HEK293T (cell line): Measurements from ENCODE around the gene SPINK4.

ENCODE experiments used
- ARNT ChIP-seq: fragments of 450-650 bp; IDR thresholded peaks from 2 replicates; pipeline ENCODE4 v1.6.1; 2017; ENCODE audit warnings: mild to moderate bottlenecking
- BHLHE40 ChIP-seq: fragments of 450-650 bp; IDR thresholded peaks from 2 replicates; pipeline ENCODE4 v1.6.1; 2016; ENCODE audit warnings: mild to moderate bottlenecking, moderate library complexity, borderline replicate concordance
- CTBP1 ChIP-seq: fragments of 450-650 bp; IDR thresholded peaks from 2 replicates; pipeline ENCODE4 v1.6.1; 2016; ENCODE audit warnings: borderline replicate concordance
- ELF4 ChIP-seq: fragments of 450-650 bp; IDR thresholded peaks from 2 replicates; pipeline ENCODE4 v1.6.1; 2017; ENCODE audit warnings: antibody characterized with exemption
- FOXA1 ChIP-seq: fragments of 450-650 bp; IDR thresholded peaks from 2 replicates; pipeline ENCODE4 v1.6.1; 2016; ENCODE audit warnings: mild to moderate bottlenecking
- FOXK2 ChIP-seq: fragments of 450-650 bp; IDR thresholded peaks from 2 replicates; pipeline ENCODE4 v1.6.1; 2016; ENCODE audit warnings: mild to moderate bottlenecking
- HDGF ChIP-seq: fragments of 450-650 bp; IDR thresholded peaks from 2 replicates; pipeline ENCODE4 v1.6.1; 2017; ENCODE audit warnings: antibody characterized with exemption, borderline replicate concordance
- SP1 ChIP-seq: fragments of 450-650 bp; IDR thresholded peaks from 2 replicates; pipeline ENCODE4 v1.6.1; 2017
- SUZ12 ChIP-seq: fragments of 450-650 bp; IDR thresholded peaks from 2 replicates; pipeline ENCODE4 v1.6.1; 2016; ENCODE audit warnings: mild to moderate bottlenecking
- ZNF384 ChIP-seq: fragments of 450-650 bp; IDR thresholded peaks from 2 replicates; pipeline ENCODE4 v1.6.1; 2016

DNA sequence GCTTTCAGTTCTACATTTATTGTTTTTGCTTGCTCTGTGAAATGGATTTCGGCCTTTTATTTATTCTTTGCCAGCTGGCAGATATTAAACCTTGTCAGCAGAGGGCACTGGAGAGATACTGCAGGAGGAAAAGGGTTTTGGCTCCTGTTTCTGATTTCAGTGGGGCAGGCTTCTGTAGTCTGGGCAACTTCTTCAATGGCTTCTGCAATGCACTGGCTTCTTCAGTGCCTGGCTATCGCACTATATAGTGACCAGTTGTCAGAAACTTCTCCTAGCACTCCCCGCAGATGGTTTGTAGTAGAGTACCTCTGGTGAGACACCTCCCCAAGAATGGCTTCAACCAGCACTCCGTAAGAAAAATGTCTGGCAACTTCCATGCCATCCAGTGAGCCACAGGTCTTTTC lies 47.1 kb downstream of the SPINK4 start:
- TF ChIP-seq CTBP1 (no peak), HDGF (no peak), SUZ12 (no peak), BHLHE40 (no peak), ARNT (no peak), ELF4 (no peak), FOXK2 (no peak), FOXA1 (no peak), SP1 (no peak), ZNF384 (no peak)
